Testis (tissue), 3 donors: ENCODE measurements around the gene TTF2. TPM values are rescaled to one million over a fixed set of nuclear protein-coding genes. Genes with fewer than 3 reads are reported as not detected.

ENCODE experiments used
- DNase-seq: peaks from one replicate; pipeline ENCODE4 v3.0.0-alpha.2; 2019
- H3K27ac ChIP-seq, 2 donors: fragments of 200-600 bp; sonication (generic); one replicate each; pipeline ENCODE4 v1.5.1; 2019
- H3K27me3 ChIP-seq: fragments of 200-600 bp; sonication (generic); one replicate; pipeline ENCODE4 v1.5.1; 2019
- H3K36me3 ChIP-seq: fragments of 200-600 bp; sonication (generic); one replicate; pipeline ENCODE4 v1.5.1; 2017; ENCODE audit warnings: low read depth; ENCODE audit errors: missing control alignments
- H3K4me1 ChIP-seq: fragments of 200-600 bp; sonication (generic); one replicate; pipeline ENCODE4 v1.5.1; 2019
- H3K4me3 ChIP-seq, 2 donors: fragments of 200-600 bp; sonication (generic); one replicate each; pipeline ENCODE4 v1.5.1; 2017 to 2019
- H3K9me3 ChIP-seq: fragments of 200-600 bp; sonication (generic); one replicate; pipeline ENCODE4 v1.5.1; 2017
- POLR2A ChIP-seq: fragments of 450-650 bp; IDR thresholded peaks from one replicate; pipeline ENCODE4 v1.6.1; 2017; ENCODE audit warnings: antibody characterized with exemption, mild to moderate bottlenecking, moderate library complexity
- WGBS, 2 donors: methylation state at CpG; one replicate each; pipeline ENCODE4 v1.1.5; 2018; 5-methylcytosine and 5-hydroxymethylcytosine counted together
- intact Hi-C: fragments of 100-400 bp; cut with DNase I; formaldehyde crosslinking; loops from one replicate; pipeline ENCODE4 v1.15.1; 2023; ENCODE audit warnings: low total_unique reads
- polyA plus RNA-seq: library from polyadenylated mRNA; stranded (reverse); fragments of 350-450 nt; fragmentation: Illumina TruSeq; extraction: RNeasy Lipid Tissue Mini Kit (QIAGEN cat#74804); gene quantifications from one replicate; pipeline ENCODE4 v1.2.3, GENCODE V29; 2014; ENCODE audit warnings: low read depth, low replicate concordance; ENCODE audit not compliant: insufficient read depth
- total RNA-seq, 2 donors: library from RNA; depleted of rRNA; stranded (reverse); fragments of >200 nt; gene quantifications; one replicate each; pipeline ENCODE4 v1.2.3, GENCODE V29; 2016
- TF ChIP-seq, protein P1 (sequence below), 3 experiments: fragments of 450-650 bp in 2 of 3; fragments of 200-600 bp in 1 of 3; sonication (generic) in 1 of 3; IDR thresholded peaks; one replicate each; pipeline ENCODE4 v1.5.1; 2016 to 2019; ENCODE audit warnings: antibody characterized with exemption in 3 of 3, mild to moderate bottlenecking in 2 of 3, moderate library complexity in 1 of 3

TTF2 gene
- total and polyA plus RNA-seq, 3 donors from 2014 or later: 20.2 to 26.5 (median 20.8) TPM

DNA sequence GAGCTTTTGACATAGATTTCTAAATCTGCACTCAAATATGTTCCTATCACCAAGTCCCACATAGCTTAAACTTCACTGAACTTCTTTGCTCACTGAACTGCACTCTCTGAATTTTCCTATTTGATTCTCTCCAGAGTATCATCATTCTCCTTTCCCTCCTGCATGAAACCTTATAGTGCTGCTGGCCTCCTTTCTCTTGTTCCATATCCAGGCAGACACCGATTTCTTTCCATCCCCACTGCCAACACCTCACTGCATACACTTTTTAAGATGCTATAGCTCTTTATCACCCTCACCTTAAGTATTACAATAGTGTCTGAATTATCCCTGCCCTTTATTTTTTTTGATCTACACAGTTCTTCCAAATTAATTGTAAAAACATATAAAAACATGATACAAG, 64.5 kb downstream of the TTF2 start:
- no peak for DNase-seq
- intact Hi-C loops: loop anchor here (10.0 kb wide), 1 partner anchor 60 kb away; the partner anchor contains the start of gene TTF2
- H3K4me3 ChIP-seq: no peak overlapping the region
- WGBS, 2 donors: 42 to 91% methylated on average over 1 of the region's 1 CpG
- no peaks in the 10 kb centered on the region for H3K27me3 ChIP-seq
- TF ChIP-seq POLR2A: no peak
- TF ChIP-seq, protein P1, sequence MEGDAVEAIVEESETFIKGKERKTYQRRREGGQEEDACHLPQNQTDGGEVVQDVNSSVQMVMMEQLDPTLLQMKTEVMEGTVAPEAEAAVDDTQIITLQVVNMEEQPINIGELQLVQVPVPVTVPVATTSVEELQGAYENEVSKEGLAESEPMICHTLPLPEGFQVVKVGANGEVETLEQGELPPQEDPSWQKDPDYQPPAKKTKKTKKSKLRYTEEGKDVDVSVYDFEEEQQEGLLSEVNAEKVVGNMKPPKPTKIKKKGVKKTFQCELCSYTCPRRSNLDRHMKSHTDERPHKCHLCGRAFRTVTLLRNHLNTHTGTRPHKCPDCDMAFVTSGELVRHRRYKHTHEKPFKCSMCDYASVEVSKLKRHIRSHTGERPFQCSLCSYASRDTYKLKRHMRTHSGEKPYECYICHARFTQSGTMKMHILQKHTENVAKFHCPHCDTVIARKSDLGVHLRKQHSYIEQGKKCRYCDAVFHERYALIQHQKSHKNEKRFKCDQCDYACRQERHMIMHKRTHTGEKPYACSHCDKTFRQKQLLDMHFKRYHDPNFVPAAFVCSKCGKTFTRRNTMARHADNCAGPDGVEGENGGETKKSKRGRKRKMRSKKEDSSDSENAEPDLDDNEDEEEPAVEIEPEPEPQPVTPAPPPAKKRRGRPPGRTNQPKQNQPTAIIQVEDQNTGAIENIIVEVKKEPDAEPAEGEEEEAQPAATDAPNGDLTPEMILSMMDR (IDR thresholded peaks at IDR 0.05): no peak
- no peaks in the 10 kb centered on the region for H3K36me3 ChIP-seq
- H3K9me3 ChIP-seq: no peaks in the 10 kb centered on the region
- H3K4me1 ChIP-seq: peaks cover 5% of the 10 kb centered on the region
- no peak overlapping the region for H3K27ac ChIP-seq

GRCh38 chr1:117127795-117128194, 67.7 kb downstream of the TTF2 start:
- Histone ChIP-seq H3K4me1 (no peaks in the 10 kb centered on the region), H3K4me3 (no peak overlapping the region), H3K36me3 (no peaks in the 10 kb centered on the region), H3K27me3 (no peaks in the 10 kb centered on the region), H3K9me3 (no peaks in the 10 kb centered on the region), H3K27ac (no peak overlapping the region)
- intact Hi-C loops: loop anchor here (10.0 kb wide), 1 partner anchor 63 kb away; the partner anchor contains the start of gene TTF2
- no peak for TF ChIP-seq POLR2A
- TF ChIP-seq, protein P1 (IDR thresholded peaks at IDR 0.05): no peak
- DNase-seq: no peak

DNA sequence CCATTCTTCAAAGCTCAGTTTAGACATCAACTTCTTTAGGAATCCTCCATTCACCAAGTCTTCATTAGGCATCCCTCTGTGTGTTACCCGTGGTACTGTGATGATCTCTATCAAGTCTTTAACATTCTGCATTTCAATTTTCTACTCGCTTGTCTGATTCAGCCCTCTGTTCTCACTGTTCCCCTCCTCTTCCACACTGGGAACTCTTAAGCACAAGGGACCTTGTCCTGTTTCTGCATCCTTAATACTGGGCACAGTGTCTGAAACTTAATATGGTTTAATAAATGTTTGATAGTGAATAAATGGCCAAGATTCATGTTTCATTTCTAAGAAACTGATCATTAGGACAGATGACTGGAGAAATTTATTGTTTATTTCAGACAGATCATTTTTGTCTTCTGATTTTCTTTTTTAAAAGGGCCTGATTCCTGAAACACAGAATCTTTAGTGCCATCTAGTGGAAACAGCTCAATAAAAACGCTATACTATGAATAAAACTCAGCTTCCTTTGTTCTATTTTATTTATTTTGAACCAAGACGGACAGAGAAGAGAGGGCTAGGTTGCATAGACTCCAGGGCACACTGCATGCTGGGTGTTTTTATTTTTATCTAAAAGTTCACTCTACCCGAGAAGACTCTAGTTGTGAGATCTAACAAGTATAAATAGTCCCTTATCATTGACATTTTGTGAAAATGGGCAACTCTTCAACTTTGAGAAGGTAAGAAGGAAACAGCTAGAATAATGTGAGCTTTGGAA, 68.4 kb downstream of the TTF2 start:
- intact Hi-C loops: loop anchor here (10.0 kb wide), 1 partner anchor 64 kb away; the partner anchor contains the start of gene TTF2
- Histone ChIP-seq H3K4me3 (no peak overlapping the region), H3K36me3 (no peaks in the 10 kb centered on the region), H3K4me1 (no peaks in the 10 kb centered on the region), H3K9me3 (no peaks in the 10 kb centered on the region), H3K27me3 (no peaks in the 10 kb centered on the region), H3K27ac (no peak overlapping the region)
- 34 to 38% methylated on average over 5 of the region's 5 CpGs for WGBS, 2 donors
- TF ChIP-seq POLR2A: no peak
- TF ChIP-seq, protein P1 (IDR thresholded peaks at IDR 0.05): peak in 2 of 3 experiments; percentile 32 to 45
- no peak for DNase-seq

- Histone ChIP-seq H3K27ac (no peak overlapping the region), H3K4me1 (no peaks in the 10 kb centered on the region), H3K4me3 (no peak overlapping the region), H3K36me3 (no peaks in the 10 kb centered on the region), H3K27me3 (no peaks in the 10 kb centered on the region), H3K9me3 (no peaks in the 10 kb centered on the region)
- 88 to 95% methylated on average over 4 of the region's 4 CpGs for WGBS, 2 donors
- TF ChIP-seq POLR2A: no peak
- TF ChIP-seq, protein P1 (IDR thresholded peaks at IDR 0.05): no peak
- intact Hi-C loops: no loop called here
- no peak for DNase-seq
These were observed 70.4 kb downstream of the TTF2 start for GRCh38 chr1:117130526-117130925.

GRCh38 chr1:117135329-117135728, 75.2 kb downstream of the TTF2 start:
- no peak overlapping the region for H3K4me3 ChIP-seq
- TF ChIP-seq, protein P1 (IDR thresholded peaks at IDR 0.05): no peak
- no peak for TF ChIP-seq POLR2A
- H3K27ac ChIP-seq: no peak overlapping the region
- no peak for DNase-seq
- no peaks in the 10 kb centered on the region for H3K27me3 ChIP-seq
- 95% methylated on average over 2 of the region's 2 CpGs for WGBS, 2 donors
- H3K36me3 ChIP-seq: no peaks in the 10 kb centered on the region
- H3K9me3 ChIP-seq: no peaks in the 10 kb centered on the region
- intact Hi-C loops: no loop called here
- H3K4me1 ChIP-seq: no peaks in the 10 kb centered on the region
